Panc1 (cell line): ENCODE results near the gene ABCC1. TPM values are rescaled to one million over a fixed set of nuclear protein-coding genes. Genes with fewer than 3 reads are reported as not detected.

Experiments used
- ATAC-seq: fragments of 200-7000 bp; cut with Tn5 transposase; 2 replicates; pipeline ENCODE4 v1.9.1; 2020; ENCODE audit warnings: mild to moderate bottlenecking, moderate library complexity
- BruUV-seq: library from RNA; stranded (reverse); fragments of 400-500 nt; replicated peaks from 2 replicates; lab custom pipeline; 2021; lab: Mats Ljungman, UMichigan
- CTCF ChIA-PET: fragments of 300-600 bp; sonication (Branson Sonifier 250); formaldehyde crosslinking; loops from one replicate; lab custom pipeline; 2022; ENCODE audit warnings: antibody characterized with exemption; lab: Charles Lee
- POLR2A ChIA-PET: fragments of 300-600 bp; sonication (Branson Sonifier 250); formaldehyde crosslinking; loops from one replicate; lab custom pipeline; 2022; ENCODE audit warnings: antibody characterized with exemption; lab: Charles Lee
- DNase-seq: peaks from one replicate; pipeline ENCODE4 v3.0.0-alpha.2; 2010; ENCODE audit warnings: low read depth, low spot score
- H3K27ac ChIP-seq: 2 replicates; pipeline ENCODE4 v1.5.1; 2011; ENCODE audit warnings: mild to moderate bottlenecking, low read length, inconsistent platforms
- H3K27me3 ChIP-seq: fragments of 200-500 bp; sonication (Bioruptor generic); 2 replicates; pipeline ENCODE4 v1.6.0; 2014; ENCODE audit warnings: low read length, inconsistent platforms; ENCODE audit not compliant: control insufficient read depth, insufficient read depth
- H3K36me3 ChIP-seq: fragments of 200-500 bp; sonication (Bioruptor generic); 2 replicates; pipeline ENCODE4 v1.5.1; 2014; ENCODE audit warnings: inconsistent platforms, mild to moderate bottlenecking, low read length, moderate library complexity; ENCODE audit not compliant: control insufficient read depth, insufficient read depth
- H3K4me1 ChIP-seq: 2 replicates; pipeline ENCODE4 v1.5.1; 2011; ENCODE audit warnings: inconsistent platforms, mild to moderate bottlenecking, low read length, moderate library complexity; ENCODE audit not compliant: control insufficient read depth, insufficient read depth
- H3K4me3 ChIP-seq, 2 experiments: 2 replicates each; pipeline ENCODE4 v1.5.1; 2011 to 2012; ENCODE audit warnings: low read depth in 2 of 2, low read length in 2 of 2, mild to moderate bottlenecking in 2 of 2, inconsistent platforms in 1 of 2, moderate library complexity in 1 of 2
- H3K9me3 ChIP-seq: fragments of 200-500 bp; sonication (Bioruptor generic); 2 replicates; pipeline ENCODE4 v1.5.1; 2014; ENCODE audit warnings: low read depth, mild to moderate bottlenecking, inconsistent platforms, low read length, moderate library complexity; ENCODE audit not compliant: control insufficient read depth, insufficient read depth
- CTCF ChIP-seq: fragments of 450-650 bp; IDR thresholded peaks from 2 replicates; pipeline ENCODE4 v1.5.1; 2017; ENCODE audit warnings: mild to moderate bottlenecking
- POLR2AphosphoS5 ChIP-seq: IDR thresholded peaks from 2 replicates; pipeline ENCODE4 v1.6.1; 2012; ENCODE audit warnings: mild to moderate bottlenecking, low read depth, low read length, moderate library complexity
- REST ChIP-seq, 2 experiments: IDR thresholded peaks; 2 replicates each; pipeline ENCODE4 v1.6.1; 2011 to 2012; ENCODE audit warnings: low read depth in 2 of 2, control low read depth in 1 of 2, low read length in 1 of 2, mild to moderate bottlenecking in 1 of 2, moderate library complexity in 1 of 2; ENCODE audit not compliant: insufficient read depth in 1 of 2
- SIN3A ChIP-seq: IDR thresholded peaks from 2 replicates; pipeline ENCODE4 v1.6.1; 2012; ENCODE audit warnings: low read depth, mild to moderate bottlenecking, low read length, moderate library complexity, borderline replicate concordance; ENCODE audit not compliant: insufficient read depth
- TCF7L2 ChIP-seq: IDR thresholded peaks from 2 replicates; pipeline ENCODE4 v1.6.1; 2011; ENCODE audit warnings: mild to moderate bottlenecking, low read depth, low read length, inconsistent platforms
- in situ Hi-C: cut with HindIII; loops from 2 replicates; pipeline ENCODE4 v1.10.0; 2016; ENCODE audit warnings: low sequenced_read_pairs, low pct_unique_long_range_greater_than_20kb
- intact Hi-C: fragments of 100-400 bp; cut with micrococcal nuclease; formaldehyde crosslinking; loops from one replicate; pipeline ENCODE4 v1.10.0; 2022; ENCODE audit not compliant: unreplicated experiment
- total RNA-seq: library from RNA; stranded (reverse); gene quantifications from one replicate; pipeline ENCODE4 v1.2.1, GENCODE V29; 2021; ENCODE audit not compliant: unreplicated experiment

The ABCC1 gene
- total RNA-seq, 1 experiment from 2014 or later, result 296 TPM

GRCh38 chr16:16086653-16087446 is 137.4 kb downstream of the ABCC1 start:
- CTCF ChIA-PET, result no interaction called here
- TF ChIP-seq CTCF, result no peak
- no peak for TF ChIP-seq SIN3A
- TF ChIP-seq REST (IDR thresholded peaks at IDR 0.05; ENCODE audit: insufficient read depth in 1 of 2, low read depth in 2 of 2, low read length in 1 of 2), result no peak
- TF ChIP-seq POLR2AphosphoS5, result no peak
- TF ChIP-seq TCF7L2, result no peak
- no TSS peak for BruUV-seq

GRCh38 chr16:16090238-16090637 is 140.8 kb downstream of the ABCC1 start:
- no peak for DNase-seq
- ChIA-PET CTCF (no interaction called here), POLR2A (no interaction called here)
- Histone ChIP-seq H3K4me1 (peaks cover 7% of the 10 kb centered on the region), H3K36me3 (peaks cover 23% of the 10 kb centered on the region), H3K27ac (no peak overlapping the region), H3K27me3 (no peaks in the 10 kb centered on the region), H3K4me3 (no peak overlapping the region), H3K9me3 (no peaks in the 10 kb centered on the region)
- ATAC-seq, result peak; percentile 27; the same call in 1 of the 2 replicates
- BruUV-seq, result no TSS peak
- intact Hi-C loops, result no loop called here
- no peak for TF ChIP-seq SIN3A
- in situ Hi-C loops, result no loop called here

More at GRCh38 chr16:16086653-16087446, 137.4 kb downstream of the ABCC1 start:
- Histone ChIP-seq H3K36me3 (peaks cover 23% of the 10 kb centered on the region), H3K9me3 (peaks cover 7% of the 10 kb centered on the region; the same call in 1 of the 2 replicates), H3K4me1 (no peaks in the 10 kb centered on the region), H3K27ac (no peak overlapping the region), H3K27me3 (no peaks in the 10 kb centered on the region), H3K4me3 (no peak overlapping the region)
- intact Hi-C loops, result no loop called here
- no peak for ATAC-seq
- in situ Hi-C loops, result no loop called here
- no peak for DNase-seq
- POLR2A ChIA-PET, result no interaction called here
